Activated CD4-positive, alpha-beta memory T cell treated with anti-CD3 and anti-CD28 coated beads for 36 hours (primary cell): Measurements from ENCODE around the gene FARSB. TPM values are rescaled to one million over a fixed set of nuclear protein-coding genes. Genes with fewer than 3 reads are reported as not detected.
"Not testable (repeated sequence)": the region's sequence is repeated elsewhere in the genome, so short reads cannot be mapped to it uniquely, and the experiment has no call there.

Source experiments
- CTCF ChIA-PET: fragments of 350-600 bp; sonication (Branson Sonifier 250); formaldehyde crosslinking; loops from one replicate; lab custom pipeline; 2021; ENCODE audit warnings: antibody characterized with exemption, inconsistent platforms; lab: Charles Lee
- POLR2A ChIA-PET: fragments of 350-600 bp; sonication (Branson Sonifier 250); formaldehyde crosslinking; loops from one replicate; lab custom pipeline; 2021; ENCODE audit warnings: antibody characterized with exemption; lab: Charles Lee
- DNase-seq: peaks from one replicate; pipeline ENCODE4 v3.0.0-alpha.2; 2020
- H3K27ac Mint-ChIP-seq: one replicate; pipeline ENCODE4 v1.8.0; 2021; ENCODE audit warnings: mixed read lengths
- H3K27me3 Mint-ChIP-seq: one replicate; pipeline ENCODE4 v1.8.0; 2021; ENCODE audit warnings: mixed read lengths
- H3K36me3 Mint-ChIP-seq: one replicate; pipeline ENCODE4 v1.8.0; 2021; ENCODE audit warnings: mixed read lengths
- H3K4me1 Mint-ChIP-seq: one replicate; pipeline ENCODE4 v1.8.0; 2021; ENCODE audit warnings: low read depth, mixed read lengths
- H3K4me3 Mint-ChIP-seq: one replicate; pipeline ENCODE4 v1.8.0; 2021; ENCODE audit warnings: mild to moderate bottlenecking, mixed read lengths
- H3K9me3 Mint-ChIP-seq: one replicate; pipeline ENCODE4 v1.8.0; 2021; ENCODE audit warnings: mixed read lengths
- intact Hi-C: fragments of 100-400 bp; cut with micrococcal nuclease; formaldehyde crosslinking; loops from one replicate; pipeline ENCODE4 v1.15.1; 2023
- total RNA-seq, 2 experiments: library from RNA; stranded (reverse); gene quantifications; one replicate each; pipeline ENCODE4 v1.2.3, GENCODE V29; 2021

Gene FARSB
- 10 to 100 TPM; 40.3 to 41.4 TPM for total RNA-seq

DNA sequence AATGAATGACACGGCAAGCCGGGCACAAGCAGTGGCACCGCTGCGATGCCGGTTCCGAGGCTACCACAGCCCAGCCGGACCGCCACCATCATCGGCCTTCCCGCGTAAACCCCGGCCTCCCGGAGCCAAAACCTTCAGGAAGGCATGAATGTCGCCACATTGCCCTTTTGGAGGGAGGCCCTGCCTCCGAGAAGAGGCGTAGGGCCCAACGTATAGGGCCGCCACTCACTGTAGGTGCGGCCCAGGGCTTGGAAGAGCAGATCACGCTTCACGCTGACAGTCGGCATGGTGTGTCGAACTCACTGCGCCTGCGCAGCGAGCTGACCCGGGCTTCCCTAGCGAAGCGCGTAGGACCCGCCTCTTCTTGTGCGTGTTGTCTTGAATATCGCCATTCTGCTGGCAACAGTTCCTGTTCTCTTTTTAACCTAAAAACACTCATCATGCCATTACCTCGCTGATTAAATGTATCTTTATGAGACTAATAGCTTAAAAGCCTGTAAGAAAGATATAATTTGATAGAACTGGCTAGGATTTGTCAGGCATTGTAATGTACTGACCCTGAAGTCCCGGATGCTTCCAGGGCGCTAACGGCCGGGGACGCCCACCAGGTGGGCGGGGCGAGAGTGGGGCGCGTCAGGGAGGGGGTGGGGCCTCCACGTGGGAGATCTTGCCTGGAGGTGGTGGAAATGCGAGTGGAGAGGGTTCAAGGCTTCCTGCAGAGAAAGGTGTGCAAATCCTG is at the start of gene FARSB:
Gene FARSB (minus strand): TSS at position 306 of the 739 bp plus-strand sequence. CDS start 19 bp downstream, at position 287.
- ChIA-PET CTCF (interaction anchor here (0.6 to 3.2 kb wide), 3 partner anchors 35 to 283 kb away, joined by 3 to 11 read pairs (median 3); no protein-coding TSS in a partner anchor), POLR2A (interaction anchor here (1.1 kb wide), 1 partner anchor 205 kb away, joined by 4 read pairs; the partner anchor contains the start of gene ACSL3)
- DNase-seq: peak; percentile 95
- H3K9me3 Mint-ChIP-seq: no peaks in the 10 kb centered on the region
- peak within 1 kb of the TSS; percentile 98 for H3K27ac Mint-ChIP-seq
- H3K4me1 Mint-ChIP-seq: peaks cover 37% of the 10 kb centered on the region
- no peaks in the 10 kb centered on the region for H3K27me3 Mint-ChIP-seq
- intact Hi-C loops: loop anchor here (1.0 to 5.0 kb wide), 5 partner anchors 133 to 1181 kb away; partner anchors contain the start of gene AP1S3
- peak within 1 kb of the TSS; percentile 91 for H3K4me3 Mint-ChIP-seq
- H3K36me3 Mint-ChIP-seq: peaks cover 11% of the 10 kb centered on the region

DNA sequence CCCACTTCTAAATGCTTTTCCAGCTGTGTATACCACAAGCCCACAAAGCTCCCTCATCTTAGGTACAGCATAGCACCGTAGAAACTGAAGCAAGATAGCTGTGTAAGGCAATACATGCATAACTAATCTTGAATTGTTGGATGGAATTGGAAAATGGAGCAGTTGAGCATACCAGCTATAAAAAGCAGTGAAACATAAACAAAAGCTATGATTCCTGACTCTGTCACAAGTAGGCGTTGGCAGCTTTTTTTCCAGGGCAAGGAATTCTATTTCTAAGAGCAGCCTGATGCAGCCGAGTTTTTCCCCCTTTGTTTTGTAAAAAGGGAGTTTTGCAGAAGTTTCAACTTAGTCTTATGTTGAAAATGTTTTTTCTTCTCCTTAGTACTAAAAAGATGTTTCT is 48.0 kb upstream of the FARSB start:
- Mint-ChIP-seq H3K27ac (no peak overlapping the region), H3K36me3 (no peaks in the 10 kb centered on the region), H3K9me3 (no peaks in the 10 kb centered on the region), H3K4me3 (no peak overlapping the region), H3K27me3 (peaks cover 39% of the 10 kb centered on the region), H3K4me1 (peaks cover 16% of the 10 kb centered on the region)
- intact Hi-C loops: no loop called here
- CTCF ChIA-PET: interaction anchor here (0.7 to 1.7 kb wide), 5 partner anchors 9 to 49 kb away, joined by 3 to 14 read pairs (median 3); no protein-coding TSS in a partner anchor
- POLR2A ChIA-PET: no interaction called here
- no peak for DNase-seq

DNA sequence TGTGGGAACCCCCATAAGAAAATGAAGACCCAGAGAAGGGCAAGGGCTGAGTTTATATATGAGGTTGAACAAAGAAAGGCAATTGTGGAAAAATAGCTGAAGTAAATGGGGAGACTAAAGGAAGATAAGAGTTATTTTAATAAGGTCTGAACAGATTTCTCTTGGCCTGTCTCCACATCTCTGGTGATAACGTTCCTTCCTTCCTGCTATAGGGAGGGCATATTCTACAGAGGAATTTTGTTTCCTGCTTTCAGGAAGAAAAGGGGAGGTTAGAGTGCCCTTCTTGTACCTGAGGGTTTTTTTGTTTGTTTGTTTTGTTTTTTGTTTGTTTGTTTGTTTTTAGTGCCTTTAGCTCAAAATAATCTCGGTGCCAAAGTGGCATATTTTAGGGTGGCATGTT is 47.2 kb upstream of the FARSB start:
- Mint-ChIP-seq H3K4me1 (peaks cover 16% of the 10 kb centered on the region), H3K9me3 (no peaks in the 10 kb centered on the region), H3K36me3 (no peaks in the 10 kb centered on the region), H3K4me3 (no peak overlapping the region), H3K27me3 (peaks cover 43% of the 10 kb centered on the region), H3K27ac (no peak overlapping the region)
- DNase-seq: no peak
- ChIA-PET CTCF (interaction anchor here (0.7 to 1.7 kb wide), 6 partner anchors 8 to 200 kb away, joined by 3 to 14 read pairs (median 3); no protein-coding TSS in a partner anchor), POLR2A (no interaction called here)
- intact Hi-C loops: no loop called here

DNA sequence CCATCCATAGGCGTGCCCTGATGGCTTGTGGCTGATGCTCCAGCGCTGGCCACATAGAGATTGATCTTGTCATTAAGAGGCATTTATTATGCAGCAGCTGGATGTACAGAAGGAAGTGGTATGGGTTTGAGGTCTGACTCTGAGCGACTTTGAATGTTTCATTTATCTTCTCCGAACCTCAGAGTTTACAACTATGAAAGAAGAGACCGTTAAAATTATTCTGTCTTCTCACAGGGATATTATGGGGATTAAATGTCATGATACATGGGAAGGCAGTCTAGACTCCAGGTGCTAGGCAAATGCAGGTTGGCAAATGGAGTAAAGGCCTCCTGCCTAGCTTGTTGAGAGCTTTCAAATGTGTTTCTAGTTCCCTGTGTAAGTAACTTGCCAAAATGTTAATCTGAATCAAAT is 45.8 kb upstream of the FARSB start:
- H3K9me3 Mint-ChIP-seq: no peaks in the 10 kb centered on the region
- H3K36me3 Mint-ChIP-seq: no peaks in the 10 kb centered on the region
- peaks cover 46% of the 10 kb centered on the region for H3K27me3 Mint-ChIP-seq
- H3K4me3 Mint-ChIP-seq: no peak overlapping the region
- intact Hi-C loops: no loop called here
- H3K4me1 Mint-ChIP-seq: peaks cover 9% of the 10 kb centered on the region
- DNase-seq: no peak
- ChIA-PET CTCF (interaction anchor here (0.6 kb wide), 1 partner anchor 47 kb away, joined by 3 read pairs; no protein-coding TSS in a partner anchor), POLR2A (no interaction called here)
- no peak overlapping the region for H3K27ac Mint-ChIP-seq

DNA sequence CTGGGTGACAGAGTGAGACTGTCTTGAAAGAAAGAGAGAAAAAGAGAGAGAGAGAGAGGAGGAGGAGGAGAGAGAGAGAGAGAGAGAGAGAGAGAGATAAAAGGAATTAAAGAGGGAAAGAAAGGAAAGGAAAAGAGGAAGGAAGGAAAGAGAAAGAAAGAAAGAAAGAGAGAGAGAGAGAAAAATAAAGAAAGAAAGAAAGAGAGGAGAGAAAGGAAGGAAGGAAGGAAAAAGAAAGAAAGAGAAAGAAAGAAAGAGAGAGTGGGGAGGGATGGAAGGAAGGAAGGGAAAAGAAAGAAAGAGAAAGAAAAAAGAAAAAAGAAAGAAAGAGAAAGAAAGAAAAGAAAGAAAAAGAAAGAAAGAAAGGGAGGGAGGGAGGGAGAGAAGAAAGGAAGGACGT is 45.3 kb upstream of the FARSB start:
- Mint-ChIP-seq H3K27me3 (peaks cover 46% of the 10 kb centered on the region), H3K36me3 (no peaks in the 10 kb centered on the region), H3K9me3 (no peaks in the 10 kb centered on the region), H3K4me3 (no peak overlapping the region), H3K27ac (no peak overlapping the region), H3K4me1 (peaks cover 9% of the 10 kb centered on the region)
- CTCF ChIA-PET: interaction anchor here (0.6 kb wide), 1 partner anchor 48 kb away, joined by 3 read pairs; no protein-coding TSS in a partner anchor
- intact Hi-C loops: no loop called here
- DNase-seq: no peak
- POLR2A ChIA-PET: no interaction called here

DNA sequence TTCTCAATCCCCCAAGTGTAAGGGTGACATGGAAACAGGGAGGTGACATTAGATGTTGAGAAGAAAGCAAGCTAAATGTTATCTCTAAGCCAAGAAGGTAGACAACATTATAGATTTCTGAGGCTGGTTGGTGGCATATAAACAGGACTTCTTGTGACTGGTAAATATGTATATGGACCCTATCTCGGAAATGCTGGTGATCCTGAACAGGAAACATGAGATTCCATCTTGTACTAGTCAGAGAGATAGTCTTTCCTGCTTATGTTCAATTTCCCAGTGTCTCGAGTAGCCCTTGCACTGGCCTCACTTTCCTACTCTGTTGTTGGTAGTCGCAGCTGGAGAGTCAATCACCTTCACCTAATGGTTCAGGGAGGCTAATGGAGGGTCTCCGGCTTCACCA is 42.4 kb upstream of the FARSB start:
- H3K36me3 Mint-ChIP-seq: no peaks in the 10 kb centered on the region
- H3K4me3 Mint-ChIP-seq: no peak overlapping the region
- H3K4me1 Mint-ChIP-seq: peaks cover 9% of the 10 kb centered on the region
- no peak for DNase-seq
- POLR2A ChIA-PET: no interaction called here
- peaks cover 37% of the 10 kb centered on the region for H3K27me3 Mint-ChIP-seq
- intact Hi-C loops: no loop called here
- H3K9me3 Mint-ChIP-seq: no peaks in the 10 kb centered on the region
- no peak overlapping the region for H3K27ac Mint-ChIP-seq
- CTCF ChIA-PET: interaction anchor here (1.9 to 2.2 kb wide), 2 partner anchors 11 to 241 kb away, joined by 4 to 5 read pairs; no protein-coding TSS in a partner anchor

DNA sequence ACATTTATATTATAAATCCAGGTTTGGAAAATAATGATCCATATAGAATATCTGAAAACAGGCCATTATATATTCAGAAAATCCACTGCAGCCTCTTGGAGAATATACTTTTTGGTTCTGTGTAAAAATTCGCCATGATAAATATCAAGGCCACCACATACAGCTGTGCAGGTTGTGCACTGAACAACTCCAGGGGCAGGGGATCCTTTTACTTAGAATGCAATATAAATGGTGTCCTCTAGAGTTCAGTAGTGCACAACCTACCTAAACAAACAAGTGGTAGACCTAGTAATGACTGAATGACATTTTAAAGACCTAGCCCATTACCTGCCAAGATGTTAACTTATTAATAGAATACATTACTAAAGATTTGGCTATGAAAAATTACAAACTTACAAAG is 37.9 kb upstream of the FARSB start:
- Mint-ChIP-seq H3K27ac (no peak overlapping the region), H3K9me3 (no peaks in the 10 kb centered on the region), H3K36me3 (no peaks in the 10 kb centered on the region), H3K27me3 (peaks cover 10% of the 10 kb centered on the region), H3K4me1 (peaks cover 8% of the 10 kb centered on the region), H3K4me3 (no peak overlapping the region)
- intact Hi-C loops: loop anchor here (5.0 kb wide), 1 partner anchor 93 kb away; no protein-coding TSS in a partner anchor
- POLR2A ChIA-PET: no interaction called here
- CTCF ChIA-PET: interaction anchor here (0.7 to 1.3 kb wide), 2 partner anchors 8 to 39 kb away, joined by 3 to 6 read pairs; no protein-coding TSS in a partner anchor
- DNase-seq: no peak

DNA sequence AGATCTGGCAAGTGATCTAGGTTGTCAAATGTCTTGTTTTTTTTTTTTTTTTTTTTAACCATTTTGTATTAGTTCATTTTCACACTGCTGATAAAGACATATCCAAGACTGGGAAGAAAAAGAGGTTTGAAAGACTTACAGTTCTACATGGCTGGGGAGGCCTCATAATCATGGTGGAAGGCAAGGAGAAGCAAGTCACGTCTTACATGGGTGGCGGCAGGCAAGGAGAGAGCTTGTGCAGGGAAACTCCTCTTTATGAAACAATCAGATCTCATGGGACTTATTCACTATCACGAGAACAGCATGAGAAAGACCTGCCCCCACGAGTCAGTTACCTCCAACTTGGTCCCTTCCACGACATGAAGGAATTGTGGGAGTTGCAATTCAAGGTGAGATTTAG is 37.5 kb upstream of the FARSB start:
- CTCF ChIA-PET: interaction anchor here (0.7 kb wide), 1 partner anchor 39 kb away, joined by 3 read pairs; no protein-coding TSS in a partner anchor
- H3K4me1 Mint-ChIP-seq, DNase-seq, H3K27me3 Mint-ChIP-seq, H3K4me3 Mint-ChIP-seq, POLR2A ChIA-PET, H3K9me3 Mint-ChIP-seq, H3K27ac Mint-ChIP-seq, H3K36me3 Mint-ChIP-seq: not testable (repeated sequence)
- intact Hi-C loops: loop anchor here (5.0 kb wide), 1 partner anchor 94 kb away; no protein-coding TSS in a partner anchor

DNA sequence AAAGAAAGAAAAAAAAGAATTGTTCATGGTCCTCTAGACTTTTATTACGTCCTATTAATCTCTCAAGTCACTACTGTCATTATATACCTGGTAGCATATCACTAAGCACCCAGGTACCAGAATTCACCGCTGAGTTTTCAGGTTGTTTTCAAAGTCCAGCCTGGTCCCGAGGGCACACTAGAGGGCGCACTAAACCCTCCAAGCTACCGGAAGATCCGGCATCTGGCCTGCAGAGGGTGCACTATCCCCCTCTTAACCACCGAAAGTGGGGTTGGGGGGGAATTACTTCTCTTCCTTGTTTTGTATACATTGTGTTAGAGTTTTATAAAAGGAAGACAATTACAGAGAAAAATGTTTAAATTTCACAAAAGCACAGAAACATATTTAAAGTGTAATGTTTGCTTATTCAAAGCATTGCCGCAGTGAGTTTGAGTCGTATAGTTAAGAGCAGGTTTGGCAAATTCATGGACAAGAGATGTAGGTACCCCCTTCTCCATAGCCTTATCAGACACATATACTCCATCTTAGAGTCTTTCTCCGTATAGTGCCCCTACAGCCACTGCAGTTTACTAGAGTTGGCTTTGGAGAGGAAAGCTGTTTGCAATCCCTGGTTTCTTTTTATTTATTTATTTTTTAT is 34.8 kb upstream of the FARSB start:
- no peaks in the 10 kb centered on the region for H3K27me3 Mint-ChIP-seq
- intact Hi-C loops: loop anchor here (1.0 to 5.0 kb wide), 3 partner anchors 97 to 249 kb away; no protein-coding TSS in a partner anchor
- ChIA-PET POLR2A (no interaction called here), CTCF (interaction anchor here (0.5 to 5.1 kb wide), 30 partner anchors 9 to 1233 kb away, joined by 3 to 44 read pairs (median 4); partner anchors contain the start of gene FARSB)
- H3K4me3 Mint-ChIP-seq: no peak overlapping the region
- no peak overlapping the region for H3K27ac Mint-ChIP-seq
- no peaks in the 10 kb centered on the region for H3K9me3 Mint-ChIP-seq
- H3K4me1 Mint-ChIP-seq: peaks cover 14% of the 10 kb centered on the region
- peak; percentile 82 for DNase-seq
- H3K36me3 Mint-ChIP-seq: no peaks in the 10 kb centered on the region

DNA sequence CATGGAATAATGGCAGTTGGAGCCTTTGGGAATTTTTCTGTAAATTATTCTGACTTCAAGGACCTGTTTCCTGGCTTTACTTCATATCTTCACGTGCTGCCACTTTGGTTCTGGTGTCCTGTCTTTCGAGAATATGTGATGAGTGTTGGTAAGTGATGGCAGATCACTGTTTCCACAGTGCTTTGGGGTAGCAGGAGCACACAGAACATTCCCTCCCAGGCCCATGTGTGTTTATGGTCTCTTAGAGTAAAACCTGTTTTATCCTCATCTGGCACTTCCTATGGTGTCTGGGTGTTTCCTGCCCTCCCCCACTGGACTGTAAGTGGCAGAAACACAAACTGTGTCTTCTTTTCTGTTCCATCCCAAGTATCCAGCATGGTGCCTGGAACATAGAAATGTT is 33.4 kb upstream of the FARSB start:
- no peak for DNase-seq
- no peaks in the 10 kb centered on the region for H3K27me3 Mint-ChIP-seq
- intact Hi-C loops: no loop called here
- H3K4me3 Mint-ChIP-seq: no peak overlapping the region
- POLR2A ChIA-PET: no interaction called here
- CTCF ChIA-PET: interaction anchor here (0.9 to 5.1 kb wide), 6 partner anchors 10 to 250 kb away, joined by 4 to 44 read pairs (median 10); partner anchors contain the start of gene FARSB
- no peak overlapping the region for H3K27ac Mint-ChIP-seq
- peaks cover 14% of the 10 kb centered on the region for H3K4me1 Mint-ChIP-seq
- no peaks in the 10 kb centered on the region for H3K9me3 Mint-ChIP-seq
- no peaks in the 10 kb centered on the region for H3K36me3 Mint-ChIP-seq

DNA sequence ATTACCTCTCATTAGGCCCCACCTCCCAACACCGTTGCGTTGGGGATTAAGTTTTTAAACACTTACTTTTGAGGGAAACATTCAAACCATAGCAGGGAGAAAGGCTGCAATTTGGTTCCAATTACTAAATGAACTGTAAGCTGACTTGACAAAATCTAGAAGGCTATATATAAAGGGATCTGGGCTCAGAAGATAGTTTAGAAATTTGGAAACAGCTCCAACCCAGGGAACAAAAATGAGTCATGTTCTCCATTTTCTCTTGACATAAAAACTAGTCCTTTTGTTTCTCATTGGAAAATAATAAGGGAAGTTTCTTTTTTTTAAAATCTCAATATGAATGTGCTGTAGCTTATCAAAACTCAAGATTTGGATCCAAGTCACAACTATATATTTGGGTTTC is 33.0 kb upstream of the FARSB start:
- H3K4me1 Mint-ChIP-seq: peaks cover 14% of the 10 kb centered on the region
- no peaks in the 10 kb centered on the region for H3K36me3 Mint-ChIP-seq
- H3K4me3 Mint-ChIP-seq: no peak overlapping the region
- CTCF ChIA-PET: interaction anchor here (0.9 to 5.1 kb wide), 4 partner anchors 9 to 250 kb away, joined by 4 to 44 read pairs (median 6); no protein-coding TSS in a partner anchor
- H3K9me3 Mint-ChIP-seq: no peaks in the 10 kb centered on the region
- H3K27me3 Mint-ChIP-seq: no peaks in the 10 kb centered on the region
- intact Hi-C loops: no loop called here
- no peak for DNase-seq
- POLR2A ChIA-PET: no interaction called here
- no peak overlapping the region for H3K27ac Mint-ChIP-seq
